GM12872 (cell line): Measurements from ENCODE around the gene ERP27.

ENCODE experiments used
- TF ChIP-seq, protein P1 (sequence below): IDR thresholded peaks from 3 replicates; pipeline ENCODE4 v1.5.1; 2011; ENCODE audit warnings: low read depth, mild to moderate bottlenecking, low read length, moderate library complexity; ENCODE audit not compliant: insufficient read depth

ERP27 gene

DNA sequence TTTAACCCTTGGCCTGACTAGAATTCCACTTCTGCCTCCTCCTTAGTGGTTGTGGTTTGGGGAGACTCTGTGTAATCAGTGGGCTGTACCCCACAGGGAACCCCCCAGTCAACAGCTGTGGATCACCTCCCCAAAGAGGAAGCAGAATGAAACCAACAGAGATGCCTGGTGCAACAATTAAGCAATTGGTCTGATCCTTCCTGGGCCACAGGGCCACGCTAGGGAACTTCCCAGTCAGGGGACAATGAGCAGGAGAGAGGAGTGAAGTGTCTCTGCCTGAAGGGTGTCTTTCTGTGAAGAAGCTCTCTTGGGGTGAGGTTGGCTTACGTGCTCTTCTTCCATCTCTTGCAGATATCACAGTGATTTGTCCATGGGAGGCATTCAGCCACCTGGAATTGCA, 42.7 kb upstream of the ERP27 start:
- TF ChIP-seq, protein P1, sequence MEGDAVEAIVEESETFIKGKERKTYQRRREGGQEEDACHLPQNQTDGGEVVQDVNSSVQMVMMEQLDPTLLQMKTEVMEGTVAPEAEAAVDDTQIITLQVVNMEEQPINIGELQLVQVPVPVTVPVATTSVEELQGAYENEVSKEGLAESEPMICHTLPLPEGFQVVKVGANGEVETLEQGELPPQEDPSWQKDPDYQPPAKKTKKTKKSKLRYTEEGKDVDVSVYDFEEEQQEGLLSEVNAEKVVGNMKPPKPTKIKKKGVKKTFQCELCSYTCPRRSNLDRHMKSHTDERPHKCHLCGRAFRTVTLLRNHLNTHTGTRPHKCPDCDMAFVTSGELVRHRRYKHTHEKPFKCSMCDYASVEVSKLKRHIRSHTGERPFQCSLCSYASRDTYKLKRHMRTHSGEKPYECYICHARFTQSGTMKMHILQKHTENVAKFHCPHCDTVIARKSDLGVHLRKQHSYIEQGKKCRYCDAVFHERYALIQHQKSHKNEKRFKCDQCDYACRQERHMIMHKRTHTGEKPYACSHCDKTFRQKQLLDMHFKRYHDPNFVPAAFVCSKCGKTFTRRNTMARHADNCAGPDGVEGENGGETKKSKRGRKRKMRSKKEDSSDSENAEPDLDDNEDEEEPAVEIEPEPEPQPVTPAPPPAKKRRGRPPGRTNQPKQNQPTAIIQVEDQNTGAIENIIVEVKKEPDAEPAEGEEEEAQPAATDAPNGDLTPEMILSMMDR: no peak

DNA sequence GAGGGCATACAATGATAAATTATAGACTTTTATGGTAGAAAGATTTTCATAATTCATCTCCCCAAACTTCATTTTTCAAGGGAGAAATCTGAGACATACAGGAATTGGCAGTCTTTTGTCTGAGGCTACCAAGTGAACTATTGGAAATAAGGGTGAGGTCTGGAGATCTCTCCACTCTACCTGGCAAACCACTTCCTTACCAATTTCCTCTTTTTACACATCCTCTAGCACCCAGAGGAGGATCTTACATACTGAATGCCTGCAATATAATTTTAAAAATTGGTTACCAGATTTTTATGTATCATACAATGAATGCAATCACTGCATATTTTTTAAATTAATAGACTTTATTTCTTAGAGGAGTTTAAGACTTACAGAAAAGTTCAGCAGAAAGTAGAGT, 41.1 kb upstream of the ERP27 start:
- TF ChIP-seq, protein P1: no peak

DNA sequence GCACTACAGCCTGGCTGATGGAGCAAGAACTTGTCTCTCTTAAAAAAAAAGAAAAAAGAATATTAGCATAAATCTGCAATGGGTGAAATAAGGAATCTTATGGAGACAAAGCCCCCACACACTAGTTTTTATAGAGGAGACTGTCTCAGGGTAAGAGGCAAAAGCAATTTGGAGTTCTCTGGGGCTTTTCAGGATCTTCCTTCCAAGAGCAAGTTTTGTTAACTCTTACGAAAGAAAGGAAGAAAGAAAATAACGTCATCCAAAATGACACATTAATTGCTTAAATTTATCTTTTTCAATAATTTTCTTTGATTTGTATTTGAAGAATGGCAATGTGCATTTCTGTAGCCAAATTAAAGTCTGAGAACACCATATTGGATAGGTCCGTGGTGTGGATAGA, 38.3 kb upstream of the ERP27 start:
- TF ChIP-seq, protein P1: no peak

DNA sequence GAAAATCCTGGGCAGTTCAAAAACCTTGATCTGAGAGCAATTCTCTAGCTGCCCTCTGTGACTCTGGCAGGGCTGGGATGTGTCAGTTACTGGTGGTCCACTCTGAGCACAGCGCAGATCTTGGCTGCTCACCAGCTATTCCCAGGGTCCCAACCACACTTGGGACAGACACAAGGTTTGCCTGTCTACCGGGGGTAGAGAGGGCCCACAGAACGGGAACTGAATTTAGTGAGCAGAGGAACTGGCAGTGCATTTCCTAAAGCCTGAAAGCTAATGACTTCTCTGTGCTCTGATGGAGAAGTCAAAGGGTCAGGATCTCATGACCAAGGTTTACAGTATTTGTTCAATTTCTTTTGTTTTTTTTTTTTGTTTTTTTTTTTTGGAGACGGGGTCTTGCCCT, 37.1 kb upstream of the ERP27 start:
- TF ChIP-seq, protein P1: no peak

DNA sequence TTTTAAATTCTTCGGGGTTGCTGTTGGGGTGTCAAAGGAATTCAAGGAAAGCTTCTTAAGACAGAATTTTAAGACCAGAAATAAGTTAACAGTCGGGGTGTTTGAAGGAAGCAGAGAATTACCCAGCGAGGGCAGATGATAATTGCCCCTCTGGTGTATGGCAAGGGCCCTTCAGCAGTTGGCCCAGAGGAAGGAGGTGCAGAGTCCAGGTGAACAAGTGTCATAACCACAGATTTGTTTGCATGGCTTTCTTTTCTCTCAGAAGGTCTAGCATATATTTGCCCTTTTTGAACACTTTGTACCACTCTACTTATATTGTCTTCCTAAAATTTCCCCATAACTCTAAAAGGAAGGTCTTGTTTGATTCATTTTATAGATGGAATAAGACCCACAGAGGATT, 36.3 kb upstream of the ERP27 start:
- TF ChIP-seq, protein P1: no peak

DNA sequence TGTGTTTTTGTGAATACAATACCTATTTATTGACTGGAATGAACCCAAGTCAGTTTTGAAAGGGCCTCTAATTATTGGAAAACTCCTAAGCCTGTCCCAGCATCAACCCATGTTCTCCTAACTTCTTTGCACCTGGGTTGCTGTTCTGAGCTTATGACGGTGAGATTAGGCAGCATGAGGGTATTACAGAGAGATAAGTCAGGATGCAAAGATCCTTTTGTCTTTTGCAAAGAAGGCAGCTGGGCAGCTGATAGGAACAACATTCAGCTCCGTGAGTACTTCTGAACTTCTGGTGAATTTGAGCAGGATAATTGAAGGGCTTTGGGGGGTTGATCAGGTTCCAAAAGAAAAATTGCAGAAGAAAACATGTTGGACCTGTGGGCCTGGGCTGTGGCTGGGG, 34.5 kb upstream of the ERP27 start, which contains the start of gene PDE6H:
Gene PDE6H (plus strand): TSS at position 227 of the 400 bp plus-strand sequence. CDS start 4,971 bp downstream, outside the sequence.
- TF ChIP-seq, protein P1: no peak

DNA sequence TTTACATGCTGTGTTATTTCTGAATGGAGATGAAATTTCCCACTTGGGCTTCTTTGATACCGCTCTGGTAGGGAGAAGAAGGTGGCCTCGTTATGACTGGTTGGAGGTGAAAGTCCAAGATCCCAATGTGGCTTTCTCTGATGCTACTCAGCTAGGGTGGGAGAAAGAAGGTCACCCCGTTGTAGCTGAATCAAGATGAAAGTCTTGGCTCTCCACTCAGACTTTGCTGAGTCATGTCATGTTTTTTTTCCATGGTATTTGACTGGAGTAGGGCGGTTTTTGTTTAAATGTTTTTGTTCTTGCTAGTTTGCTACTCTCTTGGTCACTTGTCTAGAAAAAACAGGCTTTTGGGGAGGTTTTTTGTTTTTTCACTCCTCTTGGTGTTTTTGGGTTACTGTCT, 32.1 kb upstream of the ERP27 start:
- TF ChIP-seq, protein P1: no peak

DNA sequence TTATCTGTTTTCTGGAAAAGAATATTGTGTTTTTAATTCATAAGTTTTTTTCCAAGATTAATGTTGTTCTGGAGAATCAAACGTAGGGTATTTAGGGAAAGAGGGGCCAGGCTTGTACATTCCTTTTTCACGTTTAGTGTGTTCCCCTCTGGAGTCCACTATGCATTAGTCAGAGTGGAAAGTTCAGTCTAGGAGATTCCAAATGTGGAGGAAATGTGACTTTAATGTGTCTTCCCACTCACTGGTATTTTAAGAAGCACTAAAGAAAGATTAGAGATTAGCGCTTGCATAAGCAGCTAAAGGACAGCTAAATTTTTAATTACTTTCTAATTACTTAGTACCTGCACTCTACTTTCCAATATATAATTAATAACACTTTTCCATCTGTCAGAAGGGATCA, 30.1 kb upstream of the ERP27 start:
- TF ChIP-seq, protein P1: no peak
